AG04450 (cell line): ENCODE data around the gene CASP2. TPM values are rescaled to one million over a fixed set of nuclear protein-coding genes. Genes with fewer than 3 reads are reported as not detected.

Source experiments
- CTCF ChIA-PET: fragments of 300-600, 350-600 bp; formaldehyde crosslinking; extraction: SDS; loops from one replicate; lab custom pipeline; 2022; ENCODE audit warnings: antibody characterized with exemption, inconsistent platforms; lab: Charles Lee
- POLR2A ChIA-PET: fragments of 350-600 bp; formaldehyde crosslinking; extraction: SDS; loops from one replicate; lab custom pipeline; 2021; ENCODE audit warnings: antibody characterized with exemption, inconsistent platforms; lab: Yijun Ruan, JAX
- DNase-seq: peaks from one replicate; pipeline ENCODE4 v3.0.0-alpha.2; 2011; ENCODE audit warnings: low read depth, low spot score
- H3K27ac ChIP-seq: one replicate; pipeline ENCODE4 v1.5.1; 2012; ENCODE audit warnings: low read depth, low read length, control low read depth
- H3K27me3 ChIP-seq: one replicate; pipeline ENCODE4 v1.6.0; 2012; ENCODE audit warnings: low read length; ENCODE audit not compliant: control insufficient read depth, insufficient read depth
- H3K4me3 ChIP-seq: 2 replicates; pipeline ENCODE4 v1.5.1; 2011; ENCODE audit warnings: mild to moderate bottlenecking, low read depth, low read length, control low read depth
- H3K9me3 ChIP-seq: 2 replicates; pipeline ENCODE4 v1.5.1; 2012; ENCODE audit warnings: low read length; ENCODE audit not compliant: control insufficient read depth, insufficient read depth
- CTCF ChIP-seq: IDR thresholded peaks from 2 replicates; pipeline ENCODE4 v1.5.1; 2011; ENCODE audit warnings: low read depth, low read length, control low read depth, inconsistent platforms
- polyA plus RNA-seq: library from polyadenylated mRNA; depleted of rRNA; stranded (reverse); fragments of >200 nt; gene quantifications from 2 replicates; pipeline ENCODE4 v1.2.3, GENCODE V29; 2011

CASP2 gene
- polyA plus RNA-seq, 1 experiment = 21.8 TPM

- TF ChIP-seq CTCF = no peak
- no peak for DNase-seq
- H3K27ac ChIP-seq = no peak overlapping the region
- CTCF ChIA-PET = interaction anchor here (0.7 to 1.6 kb wide), 6 partner anchors 9 to 71 kb away, joined by 3 to 10 read pairs (median 4); no protein-coding TSS in a partner anchor
- no peaks in the 10 kb centered on the region for H3K9me3 ChIP-seq
- POLR2A ChIA-PET = interaction anchor here (0.6 kb wide), 1 partner anchor 22 kb away, joined by 3 read pairs; no protein-coding TSS in a partner anchor
- H3K27me3 ChIP-seq = no peaks in the 10 kb centered on the region
- no peak overlapping the region for H3K4me3 ChIP-seq
Measured at GRCh38 chr7:143308632-143309031, 20.5 kb downstream of the CASP2 start.

- Histone ChIP-seq H3K9me3 (no peaks in the 10 kb centered on the region), H3K27ac (no peak overlapping the region), H3K4me3 (no peak overlapping the region), H3K27me3 (no peaks in the 10 kb centered on the region)
- CTCF ChIA-PET = no interaction called here
- no peak for TF ChIP-seq CTCF
- POLR2A ChIA-PET = no interaction called here
- DNase-seq = no peak
Measured at GRCh38 chr7:143314127-143314526, 26.0 kb downstream of the CASP2 start.

- H3K4me3 ChIP-seq = no peak within 1 kb of the TSS
- no peaks in the 10 kb centered on the region for H3K27me3 ChIP-seq
- H3K9me3 ChIP-seq = no peaks in the 10 kb centered on the region
- no peak for DNase-seq
- H3K27ac ChIP-seq = no peak within 1 kb of the TSS
- ChIA-PET POLR2A (interaction anchor here (0.7 kb wide), 1 partner anchor 16 kb away, joined by 3 read pairs; no protein-coding TSS in a partner anchor), CTCF (interaction anchor here (0.5 to 1.2 kb wide), 5 partner anchors 10 to 101 kb away, joined by 3 to 5 read pairs (median 3); partner anchors contain the start of gene CASP2)
- no peak for TF ChIP-seq CTCF
Measured at GRCh38 chr7:143315776-143316175, 27.6 kb downstream of the CASP2 start, which contains the start of gene CLCN1. CLCN1 (plus strand) TSS chr7:143316111; CDS start chr7:143316213, 102 bp downstream.

GRCh38 chr7:143316492-143316891, 28.3 kb downstream of the CASP2 start:
- Histone ChIP-seq H3K27ac (no peak overlapping the region), H3K27me3 (no peaks in the 10 kb centered on the region), H3K4me3 (no peak overlapping the region), H3K9me3 (no peaks in the 10 kb centered on the region)
- no peak for TF ChIP-seq CTCF
- no peak for DNase-seq
- CTCF ChIA-PET = interaction anchor here (0.5 to 0.8 kb wide), 2 partner anchors 28 to 76 kb away, joined by 3 to 5 read pairs; partner anchors contain the start of gene CASP2
- POLR2A ChIA-PET = interaction anchor here (0.7 kb wide), 1 partner anchor 17 kb away, joined by 3 read pairs; no protein-coding TSS in a partner anchor

GRCh38 chr7:143318661-143319060, 30.5 kb downstream of the CASP2 start:
- H3K27me3 ChIP-seq = no peaks in the 10 kb centered on the region
- POLR2A ChIA-PET = no interaction called here
- H3K27ac ChIP-seq = peak overlapping the region; percentile 21
- CTCF ChIA-PET = interaction anchor here (0.8 to 1.4 kb wide), 3 partner anchors 10 to 79 kb away, joined by 3 to 4 read pairs (median 3); no protein-coding TSS in a partner anchor
- DNase-seq = no peak
- H3K9me3 ChIP-seq = no peaks in the 10 kb centered on the region
- no peak overlapping the region for H3K4me3 ChIP-seq
- 0 out of 2 replicates have a peak, but pooled peaks have one; percentile 14 for TF ChIP-seq CTCF
